Mucosa of gallbladder (tissue), 1 donor: ENCODE data around the gene ZSWIM3. TPM values are rescaled to one million over a fixed set of nuclear protein-coding genes. Genes with fewer than 3 reads are reported as not detected.
"Not testable (repeated sequence)": the region's sequence is repeated elsewhere in the genome, so short reads cannot be mapped to it uniquely, and the experiment has no call there.

Experiments
- DNase-seq: peaks from one replicate; pipeline ENCODE4 v3.0.0-alpha.2; 2020; ENCODE audit warnings: low spot score
- total RNA-seq: library from RNA; stranded (reverse); gene quantifications from one replicate; pipeline ENCODE4 v1.2.1, GENCODE V29; 2021
- donor health status: DM: no; HTN: no; CAD: no.

The ZSWIM3 gene
- total RNA-seq, 1 donor from 2014 or later: 4.7 TPM

GRCh38 chr20:45890077-45890984 is 32.9 kb downstream of the ZSWIM3 start:
- peak; percentile 83 for DNase-seq

- DNase-seq: peak; percentile 93
Observed at GRCh38 chr20:45890985-45891983, 33.9 kb downstream of the ZSWIM3 start, which contains the start of the genes CTSA and NEURL2. Gene CTSA, plus strand, starts transcription at chr20:45891335. Its CDS starts 234 bp downstream, at chr20:45891569. Gene NEURL2, minus strand, starts transcription at chr20:45891208. Its CDS starts 217 bp downstream, at chr20:45890991.

GRCh38 chr20:45892049-45892825 is 34.8 kb downstream of the ZSWIM3 start:
- DNase-seq: no peak

- DNase-seq: no peak
Observed at GRCh38 chr20:45892828-45893500, 35.5 kb downstream of the ZSWIM3 start.

- DNase-seq: no peak
Observed at GRCh38 chr20:45893831-45894230, 36.4 kb downstream of the ZSWIM3 start.

- no peak for DNase-seq
Observed at GRCh38 chr20:45894797-45895196, 37.4 kb downstream of the ZSWIM3 start.

GRCh38 chr20:45896641-45897161 is 39.3 kb downstream of the ZSWIM3 start:
- no peak for DNase-seq

- DNase-seq: no peak
Observed at GRCh38 chr20:45897289-45897688, 39.9 kb downstream of the ZSWIM3 start.

- DNase-seq: no peak
Observed at GRCh38 chr20:45897692-45898091, 40.3 kb downstream of the ZSWIM3 start.

- no peak for DNase-seq
Observed at GRCh38 chr20:45898285-45898684, 40.9 kb downstream of the ZSWIM3 start.

- no peak for DNase-seq
Observed at GRCh38 chr20:45899046-45899835, 41.8 kb downstream of the ZSWIM3 start.

- not testable (repeated sequence) for DNase-seq
Observed at GRCh38 chr20:45901332-45901731, 43.9 kb downstream of the ZSWIM3 start.

- no peak for DNase-seq
Observed at GRCh38 chr20:45902199-45902701, 44.8 kb downstream of the ZSWIM3 start.

GRCh38 chr20:45904583-45905504 is 47.4 kb downstream of the ZSWIM3 start:
- DNase-seq: no peak

GRCh38 chr20:45905505-45906079 is 48.2 kb downstream of the ZSWIM3 start:
- DNase-seq: no peak

GRCh38 chr20:45907219-45907948 is 50.0 kb downstream of the ZSWIM3 start:
- DNase-seq: no peak

- DNase-seq: no peak
Observed at GRCh38 chr20:45908084-45908483, 50.7 kb downstream of the ZSWIM3 start.
